HT-29 (cell line): ENCODE results near the gene CYBB. TPM values are rescaled to one million over a fixed set of nuclear protein-coding genes. Genes with fewer than 3 reads are reported as not detected.
A peak's percentile ranks its signal among the peaks of the same experiment; 100 is the strongest.

ENCODE experiments used
- DNase-seq: peaks from one replicate; pipeline ENCODE4 v3.0.0-alpha.2; 2015; ENCODE audit warnings: low spot score
- total RNA-seq: library from RNA; depleted of rRNA; stranded (reverse); fragments of >200 nt; shearing (Covaris generic); gene quantifications from 2 replicates; pipeline ENCODE4 v1.2.3, GENCODE V29; 2014; rRNA removed

Gene CYBB
- total RNA-seq, 1 experiment from 2014 or later = 0.58 TPM

DNA sequence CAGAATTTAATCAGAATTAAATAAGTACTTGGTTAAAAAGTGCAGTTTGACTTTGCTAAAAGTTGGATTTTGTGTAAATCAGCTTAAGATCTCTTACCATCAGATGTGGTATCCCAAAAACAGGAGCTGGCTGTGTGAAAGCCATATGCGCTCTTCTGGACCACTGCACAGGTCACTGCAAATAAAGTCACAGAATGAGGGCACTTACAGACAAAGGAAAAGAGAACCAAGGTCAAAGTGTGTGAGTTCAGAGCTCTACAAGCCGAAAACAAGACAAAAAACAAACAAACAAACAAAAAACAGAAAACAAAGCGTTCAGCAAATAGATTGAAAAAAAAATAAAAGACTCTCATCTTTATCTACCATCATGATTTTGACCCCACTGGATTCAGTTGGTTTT lies 61.1 kb downstream of the CYBB start:
- DNase-seq = no peak

DNA sequence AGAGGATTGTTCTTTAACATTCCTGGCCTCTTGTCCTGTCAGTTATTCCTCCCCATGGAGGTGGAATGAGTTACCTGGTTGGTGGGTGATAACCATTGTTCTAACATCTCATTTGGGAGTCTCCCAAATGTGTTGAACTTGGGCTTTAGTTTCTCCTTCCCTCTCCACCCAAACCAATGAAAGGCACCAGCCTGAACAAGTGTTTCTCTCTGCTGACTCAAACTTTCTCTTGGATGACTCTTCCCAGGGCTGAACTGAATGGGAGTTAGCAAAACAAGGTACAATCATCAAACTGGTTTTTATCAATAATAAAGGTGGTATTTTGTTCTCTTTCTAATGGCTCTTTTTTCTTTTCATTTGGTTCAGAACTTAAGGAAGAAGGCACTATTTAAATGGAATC lies 64.8 kb downstream of the CYBB start:
- DNase-seq = no peak

DNA sequence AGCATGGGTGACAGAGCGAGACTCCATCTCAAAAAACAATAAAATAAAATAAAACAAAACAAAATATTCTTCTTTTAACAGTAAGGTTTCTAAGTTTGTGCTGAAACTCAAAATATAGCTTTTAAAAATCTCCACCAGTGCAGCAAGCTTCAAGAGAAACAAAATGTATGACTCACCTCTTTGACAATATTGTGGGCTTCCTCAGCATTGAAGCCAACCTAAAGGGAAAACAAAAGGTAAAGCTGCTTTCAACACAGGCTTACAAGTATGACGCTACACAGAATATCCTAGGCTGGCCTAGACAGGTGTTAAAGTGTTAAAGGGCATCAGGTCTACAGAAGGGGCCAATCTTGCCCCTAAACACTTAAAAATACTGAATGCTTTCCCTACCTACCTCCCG lies 66.3 kb downstream of the CYBB start:
- no peak for DNase-seq

DNA sequence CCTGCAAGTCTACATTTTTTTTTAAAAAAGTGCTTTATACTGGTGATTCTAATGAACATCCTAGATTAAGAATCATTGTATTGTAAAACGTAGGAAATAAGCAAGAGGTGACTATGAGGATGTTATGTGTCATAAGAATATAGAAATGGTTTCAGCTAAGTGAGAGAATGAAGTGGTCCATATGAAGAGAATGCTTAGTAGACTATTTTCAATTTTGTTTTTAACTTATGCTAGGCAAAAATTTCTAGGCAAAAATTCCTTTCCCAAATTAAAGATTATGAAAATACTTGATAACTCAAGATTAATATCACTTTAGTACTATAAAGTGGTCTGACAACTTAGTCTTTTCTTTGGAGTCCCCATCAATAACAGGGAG lies 66.7 kb downstream of the CYBB start:
- no peak for DNase-seq

GRCh38 chrX:37846934-37847732 lies 67.3 kb downstream of the CYBB start, which contains the start of gene DYNLT3:
Gene DYNLT3 (minus strand): TSS chrX:37847571. CDS start chrX:37847510, 61 bp downstream.
- DNase-seq = peak; percentile 71

GRCh38 chrX:37847733-37848197 lies 67.9 kb downstream of the CYBB start:
- no peak for DNase-seq

DNA sequence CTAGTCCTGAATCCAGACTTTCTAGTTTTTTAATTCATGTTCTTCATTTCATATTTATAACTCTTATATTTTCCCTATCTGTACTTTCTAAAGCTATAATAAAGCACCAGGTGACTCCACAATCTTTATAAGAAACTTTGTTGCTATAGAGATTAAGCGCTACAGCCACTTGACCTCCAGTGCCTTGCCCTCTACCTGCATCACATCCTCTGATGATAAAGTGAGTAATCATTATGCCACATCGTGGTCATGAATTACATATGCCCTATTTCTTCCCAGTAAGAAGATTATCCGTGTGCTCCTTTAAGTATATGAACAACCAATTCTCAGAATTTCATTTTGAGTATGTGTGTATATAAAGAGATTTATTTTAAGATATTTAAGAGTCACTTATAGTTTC lies 74.3 kb downstream of the CYBB start:
- no peak for DNase-seq

- no peak for DNase-seq
Observed at GRCh38 chrX:37854748-37855147, 74.9 kb downstream of the CYBB start.

GRCh38 chrX:37860721-37861120 lies 80.9 kb downstream of the CYBB start:
- no peak for DNase-seq

DNA sequence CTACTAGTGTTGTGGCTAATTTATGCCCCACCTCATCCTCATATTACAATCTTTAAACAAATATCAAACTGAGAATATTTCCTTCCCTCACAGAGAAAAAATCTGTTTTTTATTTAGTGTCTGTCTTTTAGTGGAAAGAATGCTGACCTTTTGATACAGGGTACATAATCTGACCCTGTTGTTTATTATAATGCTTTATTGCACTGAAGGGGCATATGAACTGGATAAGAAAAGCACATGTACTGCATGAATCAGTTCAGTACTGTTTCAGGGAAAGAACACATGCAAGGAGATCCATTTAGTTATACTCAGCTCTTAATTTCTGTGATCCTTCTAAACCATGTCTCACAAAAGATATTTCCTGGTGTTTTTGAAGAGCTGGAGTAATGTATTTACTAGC lies 83.0 kb downstream of the CYBB start:
- DNase-seq = no peak

Other genes with a start within 250 kb of the CYBB start
- gene LANCL3, start 208.4 kb upstream of the CYBB start, total RNA-seq = 0.76 and 0.78 TPM in 2 replicates
- gene XK, start 94.3 kb upstream of the CYBB start, total RNA-seq = 4.0 and 4.9 TPM in 2 replicates
- gene DYNLT3, start 67.5 kb downstream of the CYBB start, total RNA-seq = 20.1 and 23.9 TPM in 2 replicates
- 1.7 and 1.8 TPM in 2 replicates for gene SYTL5, start 226.5 kb downstream of the CYBB start, total RNA-seq